ENCODE results near the gene SYT5. TPM values are rescaled to one million over a fixed set of nuclear protein-coding genes. Genes with fewer than 3 reads are reported as not detected.

SYT5 gene
- total and polyA plus RNA-seq, 9 of the 15 experiments (the other 6 are each of a cell fraction or from before 2014, with no cell fraction given): 1.3 to 20.9 (median 8.8) TPM

DNA sequence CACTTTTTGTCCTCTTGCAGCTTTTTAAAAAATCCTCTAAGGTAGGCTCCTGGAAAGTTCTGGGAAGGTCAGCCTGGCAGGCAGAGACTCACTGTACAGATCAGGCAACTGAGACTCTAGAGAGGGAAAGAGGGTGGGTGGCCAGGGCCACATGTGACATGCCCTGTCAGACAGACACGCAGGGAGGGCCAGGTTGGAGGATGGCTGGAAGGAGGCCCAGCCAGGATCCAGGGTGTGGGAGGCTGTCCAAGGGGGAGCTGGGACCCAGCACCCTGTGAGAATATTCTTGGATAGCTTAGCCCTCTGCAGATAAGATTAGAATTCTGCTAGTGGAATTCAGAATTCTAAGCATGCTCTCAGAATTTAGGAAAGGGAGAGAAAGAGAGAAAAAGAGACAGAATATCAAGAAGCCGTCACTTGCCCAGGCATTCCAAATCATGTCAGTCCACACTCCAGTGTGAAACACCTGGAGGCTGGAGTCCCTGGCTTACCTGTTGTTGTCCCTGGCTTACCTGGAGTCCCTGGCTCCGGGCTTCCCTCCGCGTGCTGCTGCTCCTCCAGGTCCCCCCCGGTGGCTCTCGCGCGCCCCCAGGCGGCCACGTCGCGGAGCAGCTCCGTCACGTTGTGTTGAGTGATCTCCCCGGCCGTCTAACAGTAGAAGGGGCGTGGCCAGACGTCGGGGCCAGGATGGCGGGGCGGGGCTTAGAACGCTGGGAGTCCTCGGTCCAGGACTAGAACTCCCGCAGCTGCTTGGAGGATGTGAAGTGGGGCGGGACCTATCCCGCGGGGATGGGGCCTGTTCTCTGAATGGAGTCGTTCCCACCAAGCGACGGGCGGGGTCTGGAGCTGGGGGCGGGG, 19.7 kb downstream of the SYT5 start (continued):
- TF ChIP-seq, protein P1, sequence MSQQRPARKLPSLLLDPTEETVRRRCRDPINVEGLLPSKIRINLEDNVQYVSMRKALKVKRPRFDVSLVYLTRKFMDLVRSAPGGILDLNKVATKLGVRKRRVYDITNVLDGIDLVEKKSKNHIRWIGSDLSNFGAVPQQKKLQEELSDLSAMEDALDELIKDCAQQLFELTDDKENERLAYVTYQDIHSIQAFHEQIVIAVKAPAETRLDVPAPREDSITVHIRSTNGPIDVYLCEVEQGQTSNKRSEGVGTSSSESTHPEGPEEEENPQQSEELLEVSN (IDR thresholded peaks at IDR 0.05; ENCODE audit: borderline replicate concordance in 1 of 2, extremely low read depth in 1 of 2, insufficient read depth in 1 of 2, insufficient read length in 1 of 2, low read depth in 1 of 2, low read length in 1 of 2, poor library complexity in 1 of 2, severe bottlenecking in 1 of 2): peak; percentile 66 to 76
- TF ChIP-seq HMG20A (CRISPR knock-in tag; conservative IDR thresholded peaks at IDR 0.05): no peak
- no peak for TF ChIP-seq TRIM28 (IDR thresholded peaks at IDR 0.05)
- TF ChIP-seq CGGBP1 (CRISPR knock-in tag; IDR thresholded peaks at IDR 0.05): no peak
- TF ChIP-seq POLR2H (tag; IDR thresholded peaks at IDR 0.05; ENCODE audit: low read depth): no peak
- no peak for TF ChIP-seq RFX7 (CRISPR knock-in tag; IDR thresholded peaks at IDR 0.05)
- no peak for TF ChIP-seq SAP30 (IDR thresholded peaks at IDR 0.05; ENCODE audit: borderline replicate concordance, insufficient read depth, low read depth, low read length, poor library complexity, severe bottlenecking)
- TF ChIP-seq KDM4B (IDR thresholded peaks at IDR 0.05; ENCODE audit: borderline replicate concordance in 2 of 2, low read depth in 1 of 2): 0 out of 4 replicates have a peak, but pooled peaks of 1 of the 2 experiments have one; percentile 67
- TF ChIP-seq ZNF311 (CRISPR knock-in tag; IDR thresholded peaks at IDR 0.05): no peak
- TF ChIP-seq SOX6 (IDR thresholded peaks at IDR 0.05): peak; percentile 60
- no peak for TF ChIP-seq IRF2 (CRISPR knock-in tag; IDR thresholded peaks at IDR 0.05)
- no peak for TF ChIP-seq TFE3 (CRISPR knock-in tag; IDR thresholded peaks at IDR 0.05)
- 0 out of 2 replicates have a peak, but pooled peaks have one; percentile 56 for TF ChIP-seq MYNN (IDR thresholded peaks at IDR 0.05)
- no peak for TF ChIP-seq MYNN (CRISPR knock-in tag; IDR thresholded peaks at IDR 0.05)
- TF ChIP-seq ERF (CRISPR knock-in tag; IDR thresholded peaks at IDR 0.05): no peak
- TF ChIP-seq, protein P2, sequence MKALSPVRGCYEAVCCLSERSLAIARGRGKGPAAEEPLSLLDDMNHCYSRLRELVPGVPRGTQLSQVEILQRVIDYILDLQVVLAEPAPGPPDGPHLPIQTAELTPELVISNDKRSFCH (CRISPR knock-in tag; IDR thresholded peaks at IDR 0.05): no peak
- TF ChIP-seq, protein P2 (tag; IDR thresholded peaks at IDR 0.05): no peak
- TF ChIP-seq, protein P3, sequence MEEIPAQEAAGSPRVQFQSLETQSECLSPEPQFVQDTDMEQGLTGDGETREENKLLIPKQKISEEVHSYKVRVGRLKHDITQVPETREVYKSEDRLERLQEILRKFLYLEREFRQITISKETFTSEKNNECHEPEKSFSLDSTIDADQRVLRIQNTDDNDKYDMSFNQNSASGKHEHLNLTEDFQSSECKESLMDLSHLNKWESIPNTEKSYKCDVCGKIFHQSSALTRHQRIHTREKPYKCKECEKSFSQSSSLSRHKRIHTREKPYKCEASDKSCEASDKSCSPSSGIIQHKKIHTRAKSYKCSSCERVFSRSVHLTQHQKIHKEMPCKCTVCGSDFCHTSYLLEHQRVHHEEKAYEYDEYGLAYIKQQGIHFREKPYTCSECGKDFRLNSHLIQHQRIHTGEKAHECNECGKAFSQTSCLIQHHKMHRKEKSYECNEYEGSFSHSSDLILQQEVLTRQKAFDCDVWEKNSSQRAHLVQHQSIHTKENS (CRISPR knock-in tag; IDR thresholded peaks at IDR 0.05): no peak
- TF ChIP-seq SIRT6 (IDR thresholded peaks at IDR 0.05; ENCODE audit: low read depth, low read length): no peak
- no peak for TF ChIP-seq RFX1 (IDR thresholded peaks at IDR 0.05)
- TF ChIP-seq MITF (IDR thresholded peaks at IDR 0.05): peak; percentile 49; the same call in 1 of the 2 replicates
